ENCODE results near the gene TGM3.

The TGM3 gene, protein sequence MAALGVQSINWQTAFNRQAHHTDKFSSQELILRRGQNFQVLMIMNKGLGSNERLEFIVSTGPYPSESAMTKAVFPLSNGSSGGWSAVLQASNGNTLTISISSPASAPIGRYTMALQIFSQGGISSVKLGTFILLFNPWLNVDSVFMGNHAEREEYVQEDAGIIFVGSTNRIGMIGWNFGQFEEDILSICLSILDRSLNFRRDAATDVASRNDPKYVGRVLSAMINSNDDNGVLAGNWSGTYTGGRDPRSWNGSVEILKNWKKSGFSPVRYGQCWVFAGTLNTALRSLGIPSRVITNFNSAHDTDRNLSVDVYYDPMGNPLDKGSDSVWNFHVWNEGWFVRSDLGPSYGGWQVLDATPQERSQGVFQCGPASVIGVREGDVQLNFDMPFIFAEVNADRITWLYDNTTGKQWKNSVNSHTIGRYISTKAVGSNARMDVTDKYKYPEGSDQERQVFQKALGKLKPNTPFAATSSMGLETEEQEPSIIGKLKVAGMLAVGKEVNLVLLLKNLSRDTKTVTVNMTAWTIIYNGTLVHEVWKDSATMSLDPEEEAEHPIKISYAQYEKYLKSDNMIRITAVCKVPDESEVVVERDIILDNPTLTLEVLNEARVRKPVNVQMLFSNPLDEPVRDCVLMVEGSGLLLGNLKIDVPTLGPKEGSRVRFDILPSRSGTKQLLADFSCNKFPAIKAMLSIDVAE

DNA sequence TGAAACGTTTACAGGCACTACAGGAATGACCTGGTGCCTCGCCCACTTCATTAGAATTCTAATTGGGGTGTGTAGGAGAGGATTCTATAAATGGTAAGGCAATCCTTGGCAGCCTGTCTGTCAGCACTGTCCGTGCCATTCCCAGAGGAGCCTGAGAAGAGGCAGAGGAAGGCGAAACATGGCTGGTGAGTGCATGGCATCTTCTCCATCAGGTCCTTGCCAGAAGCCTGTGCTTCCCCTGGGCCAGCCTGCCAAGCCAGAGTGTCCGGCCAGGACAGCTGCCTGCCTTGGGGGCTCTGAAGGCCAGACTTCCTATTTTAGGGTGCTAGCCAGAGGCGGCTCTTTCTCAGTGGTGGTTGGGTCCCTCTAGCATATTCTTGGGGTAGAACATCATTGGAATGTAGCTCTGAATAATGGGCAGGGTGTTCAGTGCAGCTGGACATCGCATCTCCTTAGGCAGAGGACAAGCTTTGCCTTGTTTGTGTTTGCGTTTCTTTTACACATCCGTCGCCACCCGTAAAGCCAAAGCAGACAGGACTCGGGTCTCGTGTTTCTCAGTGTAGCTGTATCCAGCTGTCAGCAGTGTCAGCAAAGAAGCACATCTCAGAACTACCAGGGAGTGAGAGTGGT lies at the start of gene TGM3:
Gene TGM3, plus strand, starts transcription at position 116 of the 630 bp plus-strand sequence. Its CDS starts 63 bp downstream, at position 179.
- Mint-ChIP-seq H3K9me3 (no peaks in the 10 kb centered on the region), H3K36me3 (no peaks in the 10 kb centered on the region), H3K27me3 (no peaks in the 10 kb centered on the region), H3K4me3 (no peak within 1 kb of the TSS), H3K27ac (no peak within 1 kb of the TSS), H3K4me1 (peaks cover 5% of the 10 kb centered on the region)
- DNase-seq (ENCODE audit: low spot score in 2 of 2), result no peak
- no peak for ATAC-seq (ENCODE audit: low read depth)

DNA sequence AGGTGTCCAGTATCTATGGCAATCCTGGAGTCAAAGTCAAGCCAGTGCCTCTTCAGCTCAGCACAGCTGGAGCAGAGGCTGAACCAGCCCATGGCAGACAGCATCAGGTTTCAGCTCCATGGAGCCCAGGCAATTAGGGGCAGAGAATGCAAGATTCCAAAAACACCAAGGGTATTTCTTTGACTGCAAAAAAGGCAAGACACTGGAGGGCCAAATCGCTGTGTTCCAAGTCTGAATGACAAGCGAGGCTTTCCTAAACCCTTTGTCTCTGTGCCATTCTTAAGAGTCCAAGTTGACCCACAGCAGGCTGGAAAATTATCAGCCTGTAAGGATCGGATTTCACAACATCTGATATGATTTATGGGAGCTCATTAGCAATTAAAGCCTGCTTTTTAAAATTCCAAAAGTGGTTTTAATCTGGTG lies 49.7 kb upstream of the TGM3 start:
- no peak overlapping the region for H3K4me3 Mint-ChIP-seq
- no peak for ATAC-seq (ENCODE audit: low read depth)
- no peaks in the 10 kb centered on the region for H3K4me1 Mint-ChIP-seq
- H3K27ac Mint-ChIP-seq, result no peak overlapping the region
- H3K9me3 Mint-ChIP-seq, result no peaks in the 10 kb centered on the region
- no peak for DNase-seq (ENCODE audit: low spot score in 2 of 2)
- H3K27me3 Mint-ChIP-seq, result peaks cover 19% of the 10 kb centered on the region
- no peaks in the 10 kb centered on the region for H3K36me3 Mint-ChIP-seq

DNA sequence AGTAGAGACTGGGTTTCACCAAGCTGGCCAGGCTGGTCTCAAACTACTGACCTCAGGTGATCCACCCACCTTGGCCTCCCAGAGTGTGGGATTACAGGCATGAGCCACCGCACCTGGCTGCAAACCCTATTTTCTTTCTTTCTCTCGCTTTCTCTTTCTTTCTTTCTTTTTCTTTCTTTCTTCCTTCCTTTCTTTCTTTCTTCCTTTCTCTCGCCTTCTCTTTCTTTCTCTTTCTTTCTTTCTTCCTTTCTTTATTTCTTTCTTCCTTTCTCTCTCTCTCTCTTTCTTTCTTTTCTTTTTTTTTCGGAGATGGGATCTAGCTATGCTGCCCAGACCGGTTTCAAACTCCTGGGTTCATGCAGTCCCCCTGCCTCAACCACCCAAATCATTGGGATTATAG lies 47.0 kb upstream of the TGM3 start:
- Mint-ChIP-seq H3K9me3 (no peaks in the 10 kb centered on the region), H3K27ac (no peak overlapping the region), H3K4me3 (no peak overlapping the region), H3K4me1 (no peaks in the 10 kb centered on the region), H3K27me3 (peaks cover 16% of the 10 kb centered on the region), H3K36me3 (no peaks in the 10 kb centered on the region)
- ATAC-seq (ENCODE audit: low read depth), result no peak
- no peak for DNase-seq (ENCODE audit: low spot score in 2 of 2)

DNA sequence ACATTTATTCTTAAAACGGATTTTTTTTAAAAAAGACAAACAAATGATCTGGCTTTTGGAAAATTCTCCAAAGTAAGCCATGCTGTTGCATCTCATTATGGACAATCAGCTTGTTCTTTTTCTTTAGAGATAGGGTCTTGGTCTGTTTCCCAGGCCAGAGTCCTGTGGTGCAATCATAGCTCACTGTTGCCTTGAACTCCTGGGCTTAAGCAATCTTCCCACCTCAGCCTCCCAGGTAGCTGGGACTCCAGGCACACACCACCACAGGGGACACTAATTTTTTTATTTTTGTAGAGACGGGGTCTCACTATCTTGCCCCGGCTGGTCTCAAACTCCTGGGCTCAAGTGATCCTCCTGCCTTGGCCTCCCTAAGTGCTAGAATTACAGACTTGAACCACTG lies 45.9 kb upstream of the TGM3 start:
- H3K4me3 Mint-ChIP-seq, result no peak overlapping the region
- peaks cover 16% of the 10 kb centered on the region for H3K27me3 Mint-ChIP-seq
- ATAC-seq (ENCODE audit: low read depth), result no peak

DNA sequence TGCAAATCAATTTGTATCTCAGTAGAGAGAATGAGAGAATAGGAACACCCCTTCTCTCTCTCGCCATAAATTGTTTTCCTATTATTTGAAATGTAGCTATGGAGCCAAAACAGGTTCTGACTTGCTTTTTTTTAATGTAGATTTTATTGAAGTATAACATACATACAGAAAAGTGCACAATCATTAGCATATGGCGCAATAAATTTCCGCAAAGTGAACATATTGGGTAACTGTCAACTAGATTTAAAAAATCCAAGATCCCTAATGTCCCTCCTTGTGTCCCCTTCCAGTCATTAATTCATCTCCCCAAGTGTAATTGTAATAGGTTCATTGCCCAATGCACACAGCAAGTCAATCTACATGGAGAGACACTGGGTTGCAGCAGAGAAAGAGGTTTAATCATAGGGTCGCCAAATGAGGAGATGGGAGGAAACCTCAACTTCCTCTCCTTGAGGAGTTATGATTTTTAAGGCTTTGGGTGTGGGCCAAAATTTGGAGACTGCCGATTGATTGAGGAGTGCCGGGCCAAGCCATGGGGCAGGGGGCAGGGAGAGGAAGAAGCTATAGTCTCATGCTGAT lies 43.3 kb upstream of the TGM3 start:
- no peak for ATAC-seq (ENCODE audit: low read depth)
- Mint-ChIP-seq H3K27ac (no peak overlapping the region), H3K4me3 (no peak overlapping the region), H3K27me3 (peaks cover 15% of the 10 kb centered on the region), H3K36me3 (no peaks in the 10 kb centered on the region), H3K4me1 (peaks cover 3% of the 10 kb centered on the region), H3K9me3 (no peaks in the 10 kb centered on the region)
- DNase-seq (ENCODE audit: low spot score in 2 of 2), result no peak

More for the DNA sequence above, 45.9 kb upstream of the TGM3 start:
- no peak overlapping the region for H3K27ac Mint-ChIP-seq
- no peaks in the 10 kb centered on the region for H3K36me3 Mint-ChIP-seq
- DNase-seq (ENCODE audit: low spot score in 2 of 2), result no peak
- no peaks in the 10 kb centered on the region for H3K9me3 Mint-ChIP-seq
- H3K4me1 Mint-ChIP-seq, result no peaks in the 10 kb centered on the region

DNA sequence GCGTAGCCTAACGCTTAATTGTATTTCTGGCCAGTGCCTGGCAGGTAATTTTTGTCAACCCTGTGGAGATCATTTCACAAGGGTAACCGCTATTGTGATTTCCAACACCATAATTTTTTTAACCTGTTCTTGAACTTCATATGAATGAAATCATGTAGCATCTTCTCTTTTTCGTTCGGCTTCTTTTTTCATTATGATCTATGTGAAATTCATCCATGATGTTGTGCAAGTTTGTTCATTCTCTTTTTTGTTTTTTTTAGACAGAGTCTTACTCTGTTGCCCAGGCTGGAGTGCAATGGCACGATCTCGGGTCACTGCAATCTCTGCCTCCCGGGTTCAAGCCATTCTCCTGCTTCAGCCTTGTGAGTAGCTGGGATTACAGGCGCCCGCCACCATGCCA lies 42.5 kb upstream of the TGM3 start:
- no peak for ATAC-seq (ENCODE audit: low read depth)
- DNase-seq (ENCODE audit: low spot score in 2 of 2), result no peak
- Mint-ChIP-seq H3K27ac (no peak overlapping the region), H3K9me3 (no peaks in the 10 kb centered on the region), H3K4me3 (no peak overlapping the region), H3K36me3 (no peaks in the 10 kb centered on the region), H3K27me3 (peaks cover 16% of the 10 kb centered on the region), H3K4me1 (peaks cover 3% of the 10 kb centered on the region)

DNA sequence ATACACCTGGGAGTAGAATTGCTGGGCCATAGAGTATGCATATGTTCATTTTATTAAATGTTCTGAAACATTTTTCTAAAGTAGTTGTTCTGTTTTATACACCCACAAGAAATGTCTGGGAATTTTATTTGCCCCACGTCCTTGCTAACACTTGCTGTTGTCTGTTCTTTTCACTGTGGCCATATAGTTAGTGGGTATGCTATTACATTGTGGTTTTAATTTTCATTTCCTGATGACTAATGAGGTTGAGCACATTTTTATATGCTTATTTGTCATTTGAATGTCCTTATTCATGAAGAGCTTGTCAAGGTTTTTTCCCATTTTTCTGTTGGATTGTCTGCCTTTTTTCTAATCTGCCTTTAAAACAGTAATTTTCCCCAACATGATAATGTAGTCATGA lies 41.5 kb upstream of the TGM3 start:
- Mint-ChIP-seq H3K27ac (no peak overlapping the region), H3K27me3 (peaks cover 16% of the 10 kb centered on the region), H3K36me3 (no peaks in the 10 kb centered on the region), H3K9me3 (no peaks in the 10 kb centered on the region), H3K4me3 (no peak overlapping the region), H3K4me1 (peaks cover 3% of the 10 kb centered on the region)
- ATAC-seq (ENCODE audit: low read depth), result no peak
- no peak for DNase-seq (ENCODE audit: low spot score in 2 of 2)

DNA sequence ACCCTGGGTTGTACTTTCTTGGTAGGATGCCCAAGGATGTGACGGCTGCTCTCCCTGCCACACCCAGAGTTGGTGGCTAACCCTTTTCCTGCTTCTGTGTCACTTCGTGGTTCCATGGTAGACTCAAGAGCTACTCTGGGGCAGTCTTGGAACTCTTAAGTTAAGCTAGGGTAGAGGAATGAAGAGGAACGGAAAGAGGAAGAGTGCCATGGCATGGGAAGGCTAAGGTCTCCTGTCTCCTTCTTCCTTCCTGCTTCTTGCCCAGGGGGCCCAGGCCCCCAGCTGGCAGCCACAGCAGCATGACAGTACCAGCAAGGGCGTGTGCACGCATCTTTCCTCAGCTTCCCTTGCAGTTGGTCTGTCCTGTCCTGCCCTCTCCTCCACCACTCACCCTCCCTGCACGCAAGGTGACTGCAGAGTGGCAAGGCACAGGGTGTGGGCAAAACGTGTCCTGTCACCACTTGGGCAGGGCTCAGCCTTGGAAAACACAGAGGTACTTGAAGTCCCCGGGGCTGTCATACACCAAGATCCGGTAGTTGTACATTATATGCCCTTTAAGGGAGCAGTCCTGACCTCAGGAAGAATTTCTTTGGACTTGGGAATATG lies 39.8 kb upstream of the TGM3 start:
- H3K27ac Mint-ChIP-seq, result no peak overlapping the region
- H3K4me3 Mint-ChIP-seq, result no peak overlapping the region
- no peak for ATAC-seq (ENCODE audit: low read depth)
- DNase-seq (ENCODE audit: low spot score in 2 of 2), result no peak
- no peaks in the 10 kb centered on the region for H3K9me3 Mint-ChIP-seq
- peaks cover 3% of the 10 kb centered on the region for H3K4me1 Mint-ChIP-seq
- H3K27me3 Mint-ChIP-seq, result peaks cover 11% of the 10 kb centered on the region
- H3K36me3 Mint-ChIP-seq, result no peaks in the 10 kb centered on the region

DNA sequence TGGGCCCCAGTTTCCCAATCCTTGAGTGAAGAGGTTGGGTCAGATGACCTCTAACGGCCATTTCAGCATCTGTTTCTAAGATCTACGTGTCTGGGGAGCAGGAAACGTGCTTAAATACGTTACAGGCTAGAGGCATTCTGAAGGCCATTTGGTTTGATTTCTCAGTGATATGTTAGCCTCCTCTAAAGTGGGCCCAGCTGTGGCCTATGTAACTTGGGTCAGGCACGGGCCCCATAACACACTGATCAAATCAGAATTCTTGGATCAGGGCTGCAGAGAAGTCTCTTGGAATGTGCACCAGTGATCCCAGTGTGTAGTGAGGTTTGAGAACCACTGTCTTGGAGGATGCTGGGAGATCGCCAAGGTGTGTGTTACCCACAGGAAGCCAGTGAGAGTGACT lies 36.1 kb upstream of the TGM3 start:
- H3K4me1 Mint-ChIP-seq, result peaks cover 3% of the 10 kb centered on the region
- DNase-seq (ENCODE audit: low spot score in 2 of 2) (no peak), ATAC-seq (ENCODE audit: low read depth) (no peak)
- H3K4me3 Mint-ChIP-seq, result no peak overlapping the region
- H3K36me3 Mint-ChIP-seq, result no peaks in the 10 kb centered on the region
- no peak overlapping the region for H3K27ac Mint-ChIP-seq
- peaks cover 8% of the 10 kb centered on the region for H3K27me3 Mint-ChIP-seq
- H3K9me3 Mint-ChIP-seq, result no peaks in the 10 kb centered on the region

DNA sequence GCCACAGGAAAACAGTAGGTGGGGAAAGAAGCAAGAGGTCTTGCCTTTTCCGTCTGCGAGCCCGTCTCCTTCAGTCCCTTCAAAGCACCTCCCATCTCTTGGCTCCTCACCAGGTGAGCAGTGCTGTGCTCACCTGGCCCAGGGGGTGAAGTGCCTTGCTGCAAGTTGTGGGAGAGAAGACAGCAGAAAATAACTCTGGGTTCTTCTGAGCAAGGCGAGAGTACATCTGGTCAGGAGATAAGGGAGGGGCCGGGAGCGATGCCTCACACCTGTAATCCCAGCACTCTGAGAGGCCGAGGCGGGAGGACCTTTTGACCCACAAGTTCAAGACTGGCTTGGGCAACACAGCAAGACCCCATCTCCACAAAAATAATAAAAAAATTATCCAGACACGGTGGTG lies 35.6 kb upstream of the TGM3 start:
- DNase-seq (ENCODE audit: low spot score in 2 of 2) (no peak), ATAC-seq (ENCODE audit: low read depth) (no peak)
- Mint-ChIP-seq H3K9me3 (no peaks in the 10 kb centered on the region), H3K27ac (no peak overlapping the region), H3K36me3 (no peaks in the 10 kb centered on the region), H3K27me3 (peaks cover 8% of the 10 kb centered on the region), H3K4me3 (no peak overlapping the region), H3K4me1 (peaks cover 3% of the 10 kb centered on the region)

DNA sequence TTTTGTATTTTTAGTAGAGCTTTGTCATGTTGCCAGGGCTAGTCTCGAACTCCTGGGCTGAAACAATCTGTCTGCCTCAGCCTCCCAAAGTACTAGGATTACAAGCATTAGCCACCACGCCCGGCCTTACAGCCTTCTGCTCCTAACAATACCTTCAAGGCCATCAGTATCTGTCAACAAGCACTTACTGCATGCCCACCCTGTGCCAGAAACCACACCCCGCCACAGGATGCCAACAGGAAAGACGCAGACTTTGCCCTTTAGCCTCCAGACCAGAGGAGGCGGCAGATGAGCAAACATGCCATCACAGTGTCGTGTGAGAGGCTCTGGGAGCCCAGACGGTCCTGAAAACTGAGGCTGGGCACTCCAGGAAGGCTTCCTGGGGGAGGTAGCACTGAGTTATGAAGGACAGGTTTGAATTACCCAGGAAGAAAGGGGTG lies 34.7 kb upstream of the TGM3 start:
- H3K9me3 Mint-ChIP-seq, result no peaks in the 10 kb centered on the region
- DNase-seq (ENCODE audit: low spot score in 2 of 2), result no peak
- H3K4me3 Mint-ChIP-seq, result no peak overlapping the region
- H3K4me1 Mint-ChIP-seq, result peaks cover 2% of the 10 kb centered on the region
- ATAC-seq (ENCODE audit: low read depth), result no peak
- H3K27me3 Mint-ChIP-seq, result peaks cover 6% of the 10 kb centered on the region
- H3K27ac Mint-ChIP-seq, result no peak overlapping the region
- no peaks in the 10 kb centered on the region for H3K36me3 Mint-ChIP-seq

DNA sequence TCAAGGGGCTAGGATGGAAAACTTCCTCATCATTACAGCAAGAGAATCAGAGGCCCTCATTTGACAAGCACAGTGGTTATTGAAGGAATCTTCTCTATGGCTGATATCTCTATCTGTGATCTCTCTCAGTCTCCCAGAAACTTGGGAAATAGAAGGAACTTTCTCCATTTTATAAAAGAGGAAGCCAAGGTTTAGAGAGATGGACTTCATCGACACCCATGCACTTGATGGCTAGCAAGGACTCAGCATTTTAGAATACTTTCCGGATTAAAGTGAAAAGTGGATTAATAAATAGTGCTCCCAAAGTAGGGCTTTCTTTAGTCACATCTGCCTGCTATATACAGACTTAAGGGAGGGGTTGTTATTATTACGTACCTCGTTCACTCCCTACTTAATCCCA lies 34.2 kb upstream of the TGM3 start:
- no peaks in the 10 kb centered on the region for H3K9me3 Mint-ChIP-seq
- no peak overlapping the region for H3K27ac Mint-ChIP-seq
- H3K36me3 Mint-ChIP-seq, result no peaks in the 10 kb centered on the region
- no peak for DNase-seq (ENCODE audit: low spot score in 2 of 2)
- H3K4me3 Mint-ChIP-seq, result no peak overlapping the region
- no peaks in the 10 kb centered on the region for H3K4me1 Mint-ChIP-seq
- peaks cover 6% of the 10 kb centered on the region for H3K27me3 Mint-ChIP-seq
- no peak for ATAC-seq (ENCODE audit: low read depth)

DNA sequence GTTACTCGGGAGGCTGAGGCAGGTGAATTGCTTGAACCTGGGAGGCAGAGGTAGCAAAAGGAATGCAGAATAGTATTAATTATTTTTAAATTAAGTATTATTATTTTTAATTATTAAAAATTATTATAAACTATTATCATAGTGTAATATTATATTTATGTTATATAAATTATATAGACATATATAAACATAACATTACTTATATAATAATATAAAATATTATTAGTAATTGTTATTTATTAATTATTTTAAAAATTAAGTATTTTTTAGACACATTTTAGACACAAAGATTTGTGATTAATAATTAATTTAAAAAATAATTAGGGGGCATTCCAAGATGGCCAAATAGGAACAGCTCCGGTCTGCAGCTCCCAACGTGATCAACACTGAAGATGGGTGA lies 31.7 kb upstream of the TGM3 start:
- ATAC-seq (ENCODE audit: low read depth) (no peak), DNase-seq (ENCODE audit: low spot score in 2 of 2) (no peak)
- H3K27ac Mint-ChIP-seq, result no peak overlapping the region
- no peak overlapping the region for H3K4me3 Mint-ChIP-seq
- no peaks in the 10 kb centered on the region for H3K4me1 Mint-ChIP-seq
- no peaks in the 10 kb centered on the region for H3K9me3 Mint-ChIP-seq
- H3K27me3 Mint-ChIP-seq, result peaks cover 2% of the 10 kb centered on the region
- no peaks in the 10 kb centered on the region for H3K36me3 Mint-ChIP-seq

All from memory B cell (primary cell).